Esophagus muscularis mucosa (tissue), 3 donors: ENCODE data around the gene PCDHB2.

Experiments
- POLR2A ChIP-seq: fragments of 450-650 bp; IDR thresholded peaks from one replicate; pipeline ENCODE4 v1.6.1; 2017; ENCODE audit warnings: antibody characterized with exemption, moderate library complexity, mild to moderate bottlenecking, low read depth
- TF ChIP-seq, protein P1 (sequence below), 3 experiments: fragments of 200-600 bp in 2 of 3; fragments of 450-650 bp in 1 of 3; sonication (generic) in 2 of 3; IDR thresholded peaks; one replicate each; pipeline ENCODE4 v1.5.1; 2017 to 2019; ENCODE audit warnings: antibody characterized with exemption in 3 of 3, mild to moderate bottlenecking in 2 of 3, moderate library complexity in 1 of 3

DNA sequence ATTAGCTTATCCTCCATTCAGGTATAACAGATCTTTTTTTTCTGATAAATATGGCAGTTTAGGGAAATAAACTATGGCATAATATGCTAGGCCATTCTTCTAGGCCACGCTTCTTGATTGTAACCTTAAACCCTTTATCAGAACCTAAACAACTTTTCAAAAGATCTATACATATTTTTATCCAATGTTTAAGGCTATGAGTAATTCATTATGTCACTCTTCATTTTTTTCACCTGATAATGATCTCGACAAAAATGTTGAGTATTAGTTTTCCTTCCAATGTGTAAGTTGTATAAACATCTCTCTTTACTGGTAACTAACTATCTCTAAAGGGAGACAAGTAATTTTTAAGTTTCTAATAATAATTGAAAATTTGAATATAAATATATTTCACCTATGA, 24.8 kb downstream of the PCDHB2 start:
- TF ChIP-seq, protein P1, sequence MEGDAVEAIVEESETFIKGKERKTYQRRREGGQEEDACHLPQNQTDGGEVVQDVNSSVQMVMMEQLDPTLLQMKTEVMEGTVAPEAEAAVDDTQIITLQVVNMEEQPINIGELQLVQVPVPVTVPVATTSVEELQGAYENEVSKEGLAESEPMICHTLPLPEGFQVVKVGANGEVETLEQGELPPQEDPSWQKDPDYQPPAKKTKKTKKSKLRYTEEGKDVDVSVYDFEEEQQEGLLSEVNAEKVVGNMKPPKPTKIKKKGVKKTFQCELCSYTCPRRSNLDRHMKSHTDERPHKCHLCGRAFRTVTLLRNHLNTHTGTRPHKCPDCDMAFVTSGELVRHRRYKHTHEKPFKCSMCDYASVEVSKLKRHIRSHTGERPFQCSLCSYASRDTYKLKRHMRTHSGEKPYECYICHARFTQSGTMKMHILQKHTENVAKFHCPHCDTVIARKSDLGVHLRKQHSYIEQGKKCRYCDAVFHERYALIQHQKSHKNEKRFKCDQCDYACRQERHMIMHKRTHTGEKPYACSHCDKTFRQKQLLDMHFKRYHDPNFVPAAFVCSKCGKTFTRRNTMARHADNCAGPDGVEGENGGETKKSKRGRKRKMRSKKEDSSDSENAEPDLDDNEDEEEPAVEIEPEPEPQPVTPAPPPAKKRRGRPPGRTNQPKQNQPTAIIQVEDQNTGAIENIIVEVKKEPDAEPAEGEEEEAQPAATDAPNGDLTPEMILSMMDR (IDR thresholded peaks at IDR 0.05), result no peak
- TF ChIP-seq POLR2A, result no peak
